ENCODE results near the gene GABBR1.

Gene GABBR1

DNA sequence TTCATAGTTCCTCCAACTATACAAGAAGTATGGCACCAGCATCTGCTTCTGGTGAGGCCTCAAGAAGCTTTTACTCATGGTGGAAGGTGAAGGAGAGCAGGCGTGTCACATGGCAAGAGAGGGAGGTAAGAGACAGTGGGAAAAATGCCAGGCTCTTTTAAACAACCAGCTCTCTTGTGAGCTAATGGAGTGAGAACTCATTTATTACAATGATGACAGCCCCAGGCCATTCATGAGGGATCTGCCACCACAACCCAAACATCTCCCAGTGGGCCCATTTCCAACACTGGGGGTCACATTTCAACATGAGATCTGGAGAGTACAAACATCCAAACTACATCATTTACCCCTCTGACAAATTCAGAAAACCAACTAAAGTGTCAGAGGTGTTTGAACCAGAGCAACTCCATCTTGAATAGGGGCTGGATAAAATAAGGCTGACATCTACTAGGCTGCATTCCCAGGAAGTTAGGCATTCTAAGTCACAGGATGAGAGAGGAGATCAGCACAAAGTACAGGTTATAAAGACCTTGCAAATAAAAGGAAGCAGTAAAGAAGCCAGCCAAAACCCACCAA lies 71.3 kb downstream of the GABBR1 start:
- DNase-seq, result no peak

GRCh38 chr6:29561091-29561490 lies 71.9 kb downstream of the GABBR1 start:
- no peak for DNase-seq

GRCh38 chr6:29559524-29560287 lies 73.3 kb downstream of the GABBR1 start, which contains the start of gene UBD:
Gene UBD (minus strand): TSS chr6:29559732. CDS start chr6:29559701, 31 bp downstream.
- DNase-seq, result no peak

- no peak for DNase-seq
Measured at GRCh38 chr6:29558439-29559079, 74.4 kb downstream of the GABBR1 start.

DNA sequence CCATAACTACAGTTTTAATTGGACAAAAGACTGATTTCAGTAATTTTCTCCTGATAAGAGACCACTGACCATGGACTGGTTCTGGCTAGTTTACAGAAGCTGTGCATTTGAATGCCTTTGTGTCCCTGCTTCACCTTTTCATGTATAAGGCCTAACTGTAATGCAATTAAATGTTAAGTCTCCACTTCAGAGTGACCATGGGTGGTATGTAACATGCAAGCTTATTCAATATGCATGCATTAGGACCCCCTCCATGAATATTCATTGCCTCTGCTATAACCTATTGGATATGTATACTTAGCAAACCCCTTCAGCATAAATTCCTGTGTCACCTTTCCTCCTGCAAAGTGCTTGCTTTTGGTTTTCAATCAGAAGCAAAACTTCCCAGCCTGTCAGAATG lies 75.7 kb downstream of the GABBR1 start:
- no peak for DNase-seq

GRCh38 chr6:29554764-29555163 lies 78.2 kb downstream of the GABBR1 start:
- no peak for DNase-seq

GRCh38 chr6:29553268-29554057 lies 79.5 kb downstream of the GABBR1 start:
- DNase-seq, result no peak

DNA sequence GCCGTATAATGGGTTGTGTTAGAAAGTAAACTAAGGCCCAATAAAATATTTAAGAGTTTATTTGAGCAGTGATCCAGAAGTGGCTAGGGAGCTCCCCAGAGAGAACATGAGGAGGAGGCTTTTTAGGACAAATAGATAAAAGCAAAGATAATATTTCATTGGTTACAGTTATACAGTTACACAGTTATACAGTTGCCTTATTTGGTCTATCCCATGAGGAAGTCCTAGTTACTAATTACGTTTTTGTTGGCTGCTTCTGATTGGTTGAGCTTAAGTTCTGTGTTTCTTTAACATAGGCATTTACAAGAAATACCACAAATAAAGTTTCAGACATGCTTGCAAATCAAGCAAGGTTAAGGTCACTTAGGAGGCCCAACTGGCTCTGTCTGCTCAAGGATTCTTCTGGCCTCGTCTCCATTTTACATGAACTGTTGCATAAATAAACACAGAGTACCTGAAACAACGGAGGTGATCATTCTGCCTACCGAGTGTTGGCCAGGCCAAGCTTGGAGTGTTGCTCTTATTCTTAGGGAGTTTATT lies 80.4 kb downstream of the GABBR1 start:
- DNase-seq, result no peak

- DNase-seq, result no peak
Measured at GRCh38 chr6:29547573-29547972, 85.4 kb downstream of the GABBR1 start.

GRCh38 chr6:29537714-29538403 lies 95.1 kb downstream of the GABBR1 start:
- DNase-seq, result no peak

GRCh38 chr6:29532320-29532951 lies 100.5 kb downstream of the GABBR1 start:
- DNase-seq, result no peak

GRCh38 chr6:29531668-29532067 lies 101.3 kb downstream of the GABBR1 start:
- DNase-seq, result no peak

- DNase-seq, result no peak
Measured at GRCh38 chr6:29530671-29531310, 102.2 kb downstream of the GABBR1 start.

GRCh38 chr6:29529956-29530355 lies 103.0 kb downstream of the GABBR1 start:
- no peak for DNase-seq

GRCh38 chr6:29528988-29529560 lies 103.9 kb downstream of the GABBR1 start:
- DNase-seq, result no peak

GRCh38 chr6:29528300-29528931 lies 104.6 kb downstream of the GABBR1 start:
- no peak for DNase-seq

DNA sequence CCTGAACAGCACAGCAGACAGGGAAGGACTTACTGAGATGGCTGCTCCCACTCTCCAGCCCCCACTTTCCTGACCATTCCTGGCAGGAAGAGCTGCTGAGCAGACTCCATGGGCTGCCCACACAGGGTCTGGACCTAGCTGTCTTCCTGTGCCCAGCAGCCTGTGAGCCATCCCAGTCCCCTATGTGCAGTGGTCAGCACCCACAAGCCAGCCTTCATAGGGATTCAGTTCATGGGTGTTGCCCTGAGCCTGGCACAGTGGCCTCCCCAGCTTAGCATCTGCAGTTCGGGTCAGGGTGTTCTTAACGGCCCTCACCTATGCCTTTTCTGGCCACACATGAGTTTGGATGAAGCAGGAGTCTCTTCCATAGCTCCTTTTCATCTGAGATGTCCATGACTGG lies 105.4 kb downstream of the GABBR1 start:
- no peak for DNase-seq

DNA sequence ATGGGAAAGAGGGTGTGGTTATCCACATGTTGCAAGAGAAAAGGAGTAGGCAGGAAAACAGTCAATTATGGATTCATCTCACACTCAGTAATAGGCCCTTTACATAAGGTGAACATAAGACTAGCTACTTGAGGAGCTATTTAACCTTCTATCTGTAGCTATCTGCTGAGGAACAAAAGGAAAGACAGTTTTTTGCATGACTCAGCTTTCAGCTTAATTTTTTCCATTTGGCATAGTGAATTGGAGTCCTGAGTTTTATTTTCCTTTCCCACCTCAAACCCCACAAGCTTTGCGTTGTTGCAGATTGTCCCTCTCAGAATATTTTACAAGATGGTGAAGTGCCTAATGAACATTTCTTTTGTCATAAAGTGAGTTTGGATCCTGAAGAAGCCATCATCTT lies 105.9 kb downstream of the GABBR1 start:
- no peak for DNase-seq

DNA sequence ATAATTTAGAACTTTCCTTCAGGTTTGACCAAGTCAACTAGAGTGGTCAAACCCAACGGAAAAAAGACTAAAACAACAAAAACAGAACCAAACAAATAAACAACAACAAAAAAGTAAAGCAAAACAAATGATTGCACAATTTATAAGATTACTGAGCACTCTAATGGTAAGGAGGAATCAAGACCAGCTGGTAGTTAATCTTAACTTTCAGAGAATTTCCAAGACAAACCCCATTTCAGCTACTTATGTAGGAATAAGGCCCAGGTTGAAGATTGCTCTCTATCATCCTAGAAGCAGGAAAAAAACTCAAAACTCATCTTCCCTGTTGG lies 107.7 kb downstream of the GABBR1 start:
- DNase-seq, result no peak

GRCh38 chr6:29524444-29525310 lies 108.3 kb downstream of the GABBR1 start:
- DNase-seq, result no peak
